DND-41 (cell line): ENCODE results near the gene SMIM17.

ENCODE experiments used
- CTCF ChIP-seq: IDR thresholded peaks from 2 replicates; pipeline ENCODE4 v1.5.1; 2012; ENCODE audit warnings: borderline replicate concordance, low read length, moderate library complexity, mild to moderate bottlenecking; ENCODE audit not compliant: poor library complexity, severe bottlenecking; ENCODE audit errors: extremely low read depth
- EZH2 ChIP-seq: IDR thresholded peaks from 3 replicates; pipeline ENCODE4 v1.6.1; 2012; ENCODE audit warnings: borderline replicate concordance, low read depth, mild to moderate bottlenecking, moderate library complexity, low read length, inconsistent platforms; ENCODE audit not compliant: severe bottlenecking

- TF ChIP-seq EZH2: no peak
- TF ChIP-seq CTCF: no peak
These were observed 11.2 kb downstream of the SMIM17 start for GRCh38 chr19:56654151-56654550.
